ENCODE data around the gene PNPO.

The PNPO gene

GRCh38 chr17:47949946-47950345, 8.6 kb downstream of the PNPO start:
- no peak for DNase-seq (ENCODE audit: low read depth in 2 of 2)

- no peak for DNase-seq (ENCODE audit: low read depth in 2 of 2)
These were observed 9.1 kb downstream of the PNPO start for GRCh38 chr17:47950448-47950847.

- no peak for DNase-seq (ENCODE audit: low read depth in 2 of 2)
These were observed 11.0 kb downstream of the PNPO start for GRCh38 chr17:47952171-47953021.

- DNase-seq (ENCODE audit: low read depth in 2 of 2) = no peak
These were observed 12.5 kb downstream of the PNPO start for GRCh38 chr17:47953909-47954308.

- DNase-seq (ENCODE audit: low read depth in 2 of 2) = no peak
These were observed 14.4 kb downstream of the PNPO start for GRCh38 chr17:47955497-47956461.

- no peak for DNase-seq (ENCODE audit: low read depth in 2 of 2)
These were observed 15.6 kb downstream of the PNPO start for GRCh38 chr17:47956791-47957590.

GRCh38 chr17:47957591-47958490, 16.5 kb downstream of the PNPO start, which contains the start of gene PRR15L:
Gene PRR15L, minus strand, starts transcription at chr17:47957883. Its CDS starts 4,649 bp downstream, at chr17:47953234.
- no peak for DNase-seq (ENCODE audit: low read depth in 2 of 2)

- DNase-seq (ENCODE audit: low read depth in 2 of 2) = no peak
These were observed 18.7 kb downstream of the PNPO start for GRCh38 chr17:47959825-47960655.

GRCh38 chr17:47961406-47961805, 20.0 kb downstream of the PNPO start:
- no peak for DNase-seq (ENCODE audit: low read depth in 2 of 2)

- no peak for DNase-seq (ENCODE audit: low read depth in 2 of 2)
These were observed 21.5 kb downstream of the PNPO start for GRCh38 chr17:47962901-47963300.

GRCh38 chr17:47964856-47965255, 23.5 kb downstream of the PNPO start:
- DNase-seq (ENCODE audit: low read depth in 2 of 2) = no peak

- DNase-seq (ENCODE audit: low read depth in 2 of 2) = no peak
These were observed 24.7 kb downstream of the PNPO start for GRCh38 chr17:47966079-47966519.

- DNase-seq (ENCODE audit: low read depth in 2 of 2) = no peak
These were observed 26.4 kb downstream of the PNPO start for GRCh38 chr17:47967607-47968252.

GRCh38 chr17:47968836-47969235, 27.5 kb downstream of the PNPO start:
- DNase-seq (ENCODE audit: low read depth in 2 of 2) = no peak

- DNase-seq (ENCODE audit: low read depth in 2 of 2) = no peak
These were observed 28.8 kb downstream of the PNPO start for GRCh38 chr17:47969930-47970724.

GRCh38 chr17:47970725-47971499, 29.5 kb downstream of the PNPO start, which contains the start of gene CDK5RAP3:
Gene CDK5RAP3, plus strand, starts transcription at chr17:47971113. Its CDS starts 34 bp downstream, at chr17:47971147.
- DNase-seq (ENCODE audit: low read depth in 2 of 2) = peak; percentile 96 to 97

GRCh38 chr17:47973541-47973940, 32.2 kb downstream of the PNPO start:
- DNase-seq (ENCODE audit: low read depth in 2 of 2) = no peak
